GM23338 (cell line): ENCODE measurements around the gene ME2.

ENCODE experiments used
- CTCF ChIP-seq, 2 experiments: fragments of 200-600 bp in 1 of 2; sonication (generic) in 1 of 2; conservative IDR thresholded peaks; 2 replicates each; pipeline versions ENCODE4 v1.5.1 to v1.6.1; 2016 to 2017; ENCODE audit warnings: antibody characterized with exemption in 2 of 2, low read depth in 2 of 2, mild to moderate bottlenecking in 2 of 2, moderate library complexity in 1 of 2
- EZH2 ChIP-seq: fragments of 200-600 bp; sonication (generic); IDR thresholded peaks from one replicate; pipeline ENCODE4 v1.8.0; 2017; ENCODE audit warnings: antibody characterized with exemption, mild to moderate bottlenecking, low read depth; ENCODE audit not compliant: unreplicated experiment

- TF ChIP-seq CTCF (conservative IDR thresholded peaks at IDR 0.05; ENCODE audit: low read depth in 2 of 2) (no peak), EZH2 (no peak)
These were observed 39.6 kb upstream of the ME2 start for GRCh38 chr18:50839341-50839740.
